Measurements from ENCODE around the gene CAMTA1. TPM values are rescaled to one million over a fixed set of nuclear protein-coding genes. Genes with fewer than 3 reads are reported as not detected.

Gene CAMTA1
- total RNA-seq, 1 experiment from 2014 or later = 105 TPM

DNA sequence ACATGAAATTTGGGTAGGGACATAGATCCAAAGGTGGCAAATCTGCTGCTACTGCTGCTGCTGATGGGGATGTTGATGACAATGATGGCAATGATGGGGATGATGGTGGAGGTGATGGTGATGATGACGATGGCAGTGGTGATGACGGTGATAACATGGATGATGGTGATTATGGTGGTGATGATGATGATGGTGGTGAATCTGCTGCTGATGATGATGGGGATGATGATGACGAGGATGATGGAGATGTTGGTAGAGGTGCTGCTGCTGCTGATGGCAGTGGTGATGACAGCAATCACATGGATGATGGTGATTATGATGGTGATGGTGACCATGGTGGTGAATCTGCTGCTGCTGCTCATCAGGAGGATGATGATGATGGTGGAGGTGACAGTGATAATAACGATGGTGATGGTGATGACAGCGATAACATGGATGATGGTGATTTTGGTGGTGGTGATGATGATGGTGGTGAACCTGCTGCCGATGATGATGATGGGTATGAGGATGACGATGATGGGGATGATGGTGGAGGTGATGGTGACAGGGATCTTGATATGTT lies 644.9 kb downstream of the CAMTA1 start:
- DNase-seq (ENCODE audit: low read depth) = no peak

DNA sequence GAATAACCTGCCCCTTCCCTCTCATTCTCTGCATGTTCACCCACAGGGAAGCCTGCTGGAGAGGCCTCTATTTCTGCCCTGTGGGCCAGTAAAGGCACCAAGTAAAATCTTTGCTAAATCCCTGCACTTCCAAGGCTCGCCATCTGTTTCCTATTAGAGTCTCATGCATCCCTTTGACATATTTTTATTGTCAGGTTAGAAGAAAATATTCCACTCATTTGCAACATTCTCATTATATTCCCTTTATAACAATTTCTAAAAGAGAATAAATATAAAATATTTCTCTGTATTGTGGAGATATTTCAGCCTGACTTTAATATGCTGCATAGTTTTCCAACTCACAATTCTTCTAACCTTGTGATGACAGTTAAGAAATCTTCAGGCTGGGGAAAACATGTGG lies 645.4 kb downstream of the CAMTA1 start:
- no peak for DNase-seq (ENCODE audit: low read depth)

DNA sequence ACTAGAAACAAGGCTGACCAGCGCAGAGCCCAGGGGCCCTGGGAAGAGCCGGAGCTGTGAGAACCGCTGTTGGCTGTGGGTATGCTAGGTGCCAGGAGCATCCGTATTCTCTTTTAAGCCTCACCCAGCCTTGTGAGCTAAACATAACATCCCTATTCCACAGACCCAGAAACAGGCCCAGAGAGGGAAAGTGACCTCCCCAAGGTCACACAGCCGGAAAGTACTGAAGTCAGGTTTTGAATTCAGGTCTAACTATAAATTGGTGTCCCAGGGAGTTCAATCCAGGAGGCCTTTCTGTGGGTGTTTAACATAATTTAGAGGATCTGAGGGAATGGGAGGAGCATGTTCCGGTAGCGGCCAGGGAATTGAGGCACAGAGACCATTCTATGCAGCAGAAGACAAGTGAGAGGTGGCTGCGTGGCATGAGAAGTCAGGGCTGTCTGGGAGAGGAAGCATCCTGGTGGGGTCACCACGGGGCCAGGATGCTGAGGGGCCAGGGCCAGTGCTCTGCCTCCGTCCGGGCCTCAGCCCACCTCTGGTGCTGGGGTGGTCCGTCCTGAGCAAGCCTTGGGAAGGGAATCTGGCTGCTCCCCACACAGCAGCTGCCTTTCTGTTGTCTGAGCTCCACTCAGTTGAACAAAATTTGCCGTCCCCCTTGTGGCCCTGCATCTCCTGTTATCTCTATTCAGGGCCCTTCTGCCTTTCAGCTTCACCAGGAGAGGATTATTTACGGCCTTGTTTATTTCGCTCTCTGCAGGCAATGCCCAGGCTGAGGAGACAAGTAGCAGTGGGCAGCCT lies 647.0 kb downstream of the CAMTA1 start:
- DNase-seq (ENCODE audit: low read depth) = no peak

GRCh38 chr1:7432900-7433380 lies 647.7 kb downstream of the CAMTA1 start:
- DNase-seq (ENCODE audit: low read depth) = no peak

DNA sequence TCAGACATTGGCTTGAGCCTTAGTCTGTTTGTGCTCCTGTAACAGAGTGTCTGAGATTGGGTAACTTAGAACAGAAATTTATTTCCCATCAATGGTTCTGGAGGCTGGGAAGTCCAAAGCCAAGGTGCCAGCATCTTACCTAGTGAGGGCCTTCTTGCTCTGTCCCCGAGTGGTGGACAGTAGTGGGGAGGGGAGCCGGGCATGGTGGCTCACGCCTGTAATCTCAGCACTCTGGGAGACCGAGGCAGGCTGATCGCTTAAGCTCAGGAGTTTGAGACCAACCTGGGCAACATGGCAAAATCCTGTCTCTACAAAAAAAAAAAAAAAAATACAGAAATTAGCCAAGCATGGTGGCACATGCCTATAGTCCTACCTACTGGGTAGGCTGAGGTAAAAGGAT lies 649.3 kb downstream of the CAMTA1 start:
- DNase-seq (ENCODE audit: low read depth) = no peak

DNA sequence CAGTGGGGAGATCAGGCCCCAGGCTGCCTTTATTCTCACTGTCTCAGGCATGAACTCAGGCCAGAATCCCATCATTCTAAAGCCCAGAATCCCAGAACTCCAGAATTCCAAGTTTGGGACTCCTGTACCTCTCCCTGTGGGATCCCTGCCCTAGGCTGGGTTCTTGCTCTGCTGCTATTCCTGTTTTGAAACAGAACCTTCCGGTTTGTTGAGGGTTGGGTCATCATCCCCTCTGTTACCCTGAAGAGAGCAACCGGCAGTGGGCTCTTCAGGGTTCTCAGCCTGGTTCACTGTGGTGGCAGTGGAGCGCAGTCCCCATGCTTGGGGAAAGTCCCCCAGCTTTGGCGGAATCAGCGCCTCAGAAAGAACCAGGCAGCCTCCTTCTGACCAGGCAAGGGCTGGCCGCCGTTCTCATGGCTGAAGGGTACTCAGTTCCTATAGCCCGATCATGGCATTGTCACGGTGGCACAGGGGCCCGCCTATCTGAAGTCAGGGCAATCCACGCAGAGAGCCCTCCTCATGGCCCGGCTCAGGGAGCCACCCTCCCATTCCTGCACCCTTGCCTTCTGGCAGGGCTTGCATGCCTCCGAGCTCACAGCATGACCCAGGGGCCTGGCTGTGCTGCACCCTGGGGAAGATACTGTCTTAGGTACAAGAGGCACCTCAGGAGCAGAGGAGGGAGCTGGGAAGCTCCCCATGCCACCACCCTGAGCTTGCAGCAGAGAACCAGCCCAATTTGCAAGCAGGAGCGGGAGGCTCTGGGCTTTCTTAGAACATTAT lies 650.2 kb downstream of the CAMTA1 start:
- no peak for DNase-seq (ENCODE audit: low read depth)

DNA sequence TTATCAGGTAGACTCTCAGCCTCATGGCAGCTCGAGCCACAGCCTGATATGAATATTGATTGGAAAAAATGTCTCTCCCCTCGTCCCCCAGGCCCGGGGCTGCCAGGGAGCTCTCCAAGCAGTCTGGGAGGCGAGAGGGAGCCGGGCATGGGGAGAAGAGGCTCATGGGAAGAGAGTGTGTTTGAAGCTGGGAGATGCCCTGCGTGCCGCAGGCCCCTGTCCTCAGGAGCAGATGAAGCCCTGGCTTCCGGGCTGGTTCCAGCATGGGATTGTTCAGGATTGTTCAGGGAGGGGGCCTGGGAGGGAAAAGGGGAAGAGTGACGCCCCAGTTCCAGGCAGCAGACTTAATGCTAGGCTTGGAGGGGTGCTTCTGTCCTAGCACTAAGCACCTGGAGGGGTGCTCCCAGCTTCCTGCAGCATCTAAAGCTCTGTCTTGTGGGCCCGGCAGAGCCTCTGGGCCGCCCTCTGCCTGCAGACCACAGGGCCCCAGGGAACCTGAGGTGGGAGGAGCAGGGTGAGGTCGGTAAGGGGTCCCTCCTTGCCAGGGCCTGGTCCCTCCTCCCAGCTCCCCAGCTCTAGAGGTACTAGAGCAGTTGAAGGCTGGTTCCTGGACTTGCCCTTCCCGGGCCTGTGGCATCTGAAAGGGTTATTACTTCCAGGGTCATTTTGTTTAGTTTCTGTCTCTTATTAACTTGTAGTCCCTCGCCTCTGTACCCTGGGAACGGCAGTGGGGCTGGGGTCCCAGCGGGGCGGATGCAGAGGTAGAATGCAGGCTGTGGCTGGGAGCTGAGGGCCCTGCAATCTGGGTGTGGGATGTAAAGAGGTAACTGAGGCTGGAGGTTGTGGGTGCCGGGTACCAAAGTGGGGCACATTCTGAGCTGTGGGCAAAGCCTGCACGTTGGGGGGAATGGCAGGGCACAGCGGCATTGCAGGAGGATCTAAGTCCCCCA lies 651.1 kb downstream of the CAMTA1 start:
- no peak for DNase-seq (ENCODE audit: low read depth)

DNA sequence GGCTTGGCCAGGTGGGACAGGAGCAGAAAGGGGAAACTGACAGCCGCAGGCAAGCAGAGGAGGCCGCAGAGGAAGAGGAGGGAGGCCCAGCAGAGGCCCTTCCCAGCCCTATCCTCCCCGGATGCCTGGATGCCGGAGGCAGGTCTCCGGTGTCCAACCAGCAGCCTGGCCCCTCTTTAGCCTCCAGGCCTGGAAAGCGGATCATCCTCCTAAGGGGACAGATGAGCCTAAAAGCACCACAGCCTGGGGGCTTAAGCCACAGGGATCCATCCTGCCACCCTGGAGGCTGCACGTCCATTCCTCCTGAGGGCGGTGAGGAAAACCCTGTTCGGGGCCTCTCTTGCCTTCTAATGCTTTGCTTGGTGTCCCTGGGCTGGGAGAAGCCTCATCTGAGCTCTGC lies 651.8 kb downstream of the CAMTA1 start:
- DNase-seq (ENCODE audit: low read depth) = no peak

GRCh38 chr1:7437608-7438395 lies 652.5 kb downstream of the CAMTA1 start:
- DNase-seq (ENCODE audit: low read depth) = no peak

GRCh38 chr1:7438396-7438785 lies 653.1 kb downstream of the CAMTA1 start:
- no peak for DNase-seq (ENCODE audit: low read depth)

GRCh38 chr1:7438921-7439655 lies 653.8 kb downstream of the CAMTA1 start:
- DNase-seq (ENCODE audit: low read depth) = no peak

DNA sequence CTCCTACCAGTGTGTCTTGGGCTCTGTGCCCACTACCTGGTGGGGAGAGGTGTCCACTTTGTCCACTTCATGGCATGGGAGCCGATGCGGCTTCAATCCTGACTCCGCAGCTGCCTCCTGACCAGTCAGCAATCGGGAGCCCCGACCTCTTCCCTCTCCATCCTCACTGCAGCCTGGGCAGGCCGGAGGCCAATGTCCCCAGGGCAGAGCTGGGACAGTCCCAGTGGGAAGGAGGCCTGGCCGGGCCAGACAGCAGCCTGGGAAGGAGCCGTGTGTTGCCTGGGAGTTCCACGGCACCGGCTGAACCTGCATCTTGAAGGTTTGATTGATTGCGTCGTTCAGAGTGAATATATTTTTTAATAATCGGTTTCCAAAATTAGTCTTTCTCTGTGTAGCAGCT lies 654.9 kb downstream of the CAMTA1 start:
- DNase-seq (ENCODE audit: low read depth) = no peak

DNA sequence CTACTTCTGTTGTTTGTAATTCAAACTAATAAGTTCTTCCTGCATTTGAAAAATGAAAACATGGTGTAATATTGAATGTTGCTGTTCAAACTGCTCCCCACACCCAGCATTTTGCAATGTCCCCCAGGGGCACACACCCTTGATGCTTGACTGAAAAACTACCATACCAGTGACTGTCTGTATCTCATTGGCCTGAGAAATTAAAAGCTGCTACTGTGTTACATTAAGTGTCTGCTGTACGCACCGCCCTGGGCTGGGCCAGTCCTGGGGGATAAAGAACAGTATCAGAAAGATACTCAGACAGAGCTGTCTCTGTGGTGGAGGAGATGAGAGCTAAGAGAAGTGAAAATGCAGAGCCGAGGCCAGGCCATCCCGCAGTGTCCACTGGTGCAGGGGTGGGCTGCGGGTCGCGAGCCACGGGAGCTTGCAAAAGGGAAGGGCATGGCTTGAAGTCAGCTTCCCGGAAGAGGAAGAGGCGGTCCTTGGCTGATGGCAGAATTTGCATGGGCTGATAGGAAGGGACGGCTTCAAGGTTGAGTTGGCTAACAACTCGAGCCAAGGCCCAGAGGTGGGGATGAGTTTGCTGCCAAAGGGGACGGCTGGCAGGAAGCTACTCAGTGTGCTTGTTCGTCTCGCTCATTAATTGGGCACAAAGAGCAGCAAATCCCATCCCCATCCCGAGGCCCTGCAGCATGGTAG lies 656.0 kb downstream of the CAMTA1 start:
- no peak for DNase-seq (ENCODE audit: low read depth)

DNA sequence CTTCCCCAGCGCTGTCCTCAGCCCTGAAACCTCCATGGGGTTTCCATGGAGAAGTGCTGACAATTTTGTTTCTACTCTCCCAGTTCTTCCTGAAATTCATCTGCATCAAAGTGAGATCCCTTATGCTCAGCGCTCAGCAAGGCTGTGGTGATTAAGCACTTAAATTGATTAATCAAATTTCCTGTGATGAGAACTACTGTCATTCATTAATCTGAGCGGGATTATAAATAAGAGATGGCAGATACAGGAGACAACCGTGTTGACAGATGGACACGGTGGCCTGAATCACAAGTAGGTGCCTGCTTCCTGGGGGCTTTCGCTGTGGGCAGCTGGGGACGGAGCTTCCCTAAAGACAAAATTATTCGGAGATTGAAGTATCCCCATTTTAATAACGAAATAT lies 656.8 kb downstream of the CAMTA1 start:
- no peak for DNase-seq (ENCODE audit: low read depth)

DNA sequence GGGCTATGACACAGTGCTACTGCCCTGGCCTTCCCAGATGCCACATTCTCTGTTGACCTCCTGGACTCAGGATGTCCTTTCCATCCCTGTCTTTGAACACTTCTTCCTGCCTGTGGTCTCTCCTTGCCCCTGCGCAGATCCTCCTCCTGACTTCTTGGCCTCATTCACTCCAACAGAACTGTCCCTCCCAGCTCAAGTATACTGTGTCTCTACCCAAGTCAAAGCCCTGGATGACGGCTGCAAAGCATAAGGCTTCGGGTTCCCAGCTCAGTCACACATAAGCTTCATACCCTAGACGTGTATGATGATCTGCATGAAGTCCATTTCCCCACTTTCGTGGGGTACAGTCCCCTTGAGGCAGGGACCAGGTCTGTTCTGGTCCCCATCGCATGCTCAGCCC lies 657.7 kb downstream of the CAMTA1 start:
- DNase-seq (ENCODE audit: low read depth) = no peak

GRCh38 chr1:7444363-7444762 lies 659.1 kb downstream of the CAMTA1 start:
- no peak for DNase-seq (ENCODE audit: low read depth)

DNA sequence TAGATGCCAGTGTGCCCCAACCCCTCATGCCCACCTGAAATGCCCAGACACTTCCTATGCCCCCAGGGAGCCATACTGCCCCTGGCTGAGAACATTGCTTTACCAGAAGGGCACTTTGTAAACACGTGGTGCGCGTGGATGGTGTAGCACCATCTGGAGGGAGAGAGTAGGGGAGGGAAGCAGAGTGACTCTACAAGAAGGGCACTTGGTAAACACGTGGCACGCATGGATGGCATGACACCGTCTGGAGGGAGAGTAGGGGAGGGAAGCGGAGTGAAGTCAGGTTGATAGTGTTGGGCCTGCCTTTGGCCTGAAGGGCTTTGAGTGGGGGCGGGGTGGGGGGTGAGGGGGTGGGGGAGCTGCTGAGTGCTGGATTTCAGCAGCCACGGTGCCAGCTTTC lies 661.8 kb downstream of the CAMTA1 start:
- no peak for DNase-seq (ENCODE audit: low read depth)

DNA sequence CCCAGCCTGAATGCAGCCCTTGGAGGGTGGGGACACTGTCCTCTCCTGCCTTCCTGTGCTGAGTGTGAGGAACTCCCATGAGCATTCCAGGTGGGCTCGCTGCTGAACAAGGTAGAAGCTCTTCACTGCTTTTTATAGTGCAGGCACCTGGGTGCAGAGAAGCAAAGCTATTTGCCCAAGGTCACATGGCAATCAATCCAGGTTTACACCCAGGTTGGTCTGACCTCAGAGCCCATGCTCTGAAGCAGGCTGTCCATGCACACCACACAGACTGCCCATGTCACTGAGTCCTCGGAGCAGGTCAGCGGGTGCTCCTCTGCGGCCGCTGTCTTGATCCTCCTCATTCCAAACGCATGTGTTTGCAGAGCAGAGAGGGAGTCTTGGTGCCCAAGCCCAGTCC lies 662.5 kb downstream of the CAMTA1 start:
- no peak for DNase-seq (ENCODE audit: low read depth)

- no peak for DNase-seq (ENCODE audit: low read depth)
Measured at GRCh38 chr1:7448986-7449385, 663.7 kb downstream of the CAMTA1 start.

GRCh38 chr1:7449750-7450149 lies 664.5 kb downstream of the CAMTA1 start:
- no peak for DNase-seq (ENCODE audit: low read depth)
